HepG2 (cell line): ENCODE measurements around the gene ACACB. TPM values are rescaled to one million over a fixed set of nuclear protein-coding genes. Genes with fewer than 3 reads are reported as not detected.

Experiments
- ATAC-seq: fragments of 200-7000 bp; cut with Tn5 transposase; 3 replicates; pipeline ENCODE4 v1.9.1; 2020; ENCODE audit warnings: mild to moderate bottlenecking, moderate library complexity
- BruUV-seq: library from RNA; stranded (reverse); fragments of 400-500 nt; replicated peaks from 2 replicates; lab custom pipeline; 2021; lab: Mats Ljungman, UMichigan
- CTCF ChIA-PET: fragments of 300-600 bp; formaldehyde crosslinking; extraction: SDS; loops from one replicate; lab custom pipeline; 2021; ENCODE audit warnings: low total read pairs, inconsistent platforms, low intra/inter-chr PET ratio; lab: Yijun Ruan, JAX
- POLR2A ChIA-PET: fragments of 350-600 bp; sonication (Branson Sonifier 250); formaldehyde crosslinking; loops from one replicate; lab custom pipeline; 2020; ENCODE audit warnings: antibody characterized with exemption, inconsistent platforms; lab: Yijun Ruan, JAX
- DNase-seq: peaks from one replicate; pipeline ENCODE4 v3.0.0-alpha.2; 2015; ENCODE audit warnings: low spot score
- FAIRE-seq: peaks from 3 replicates; lab custom pipeline; 2011; peaks lifted over from hg19 to GRCh38; lab: Jason Lieb, UNC
- H2AFZ ChIP-seq: one replicate; pipeline ENCODE4 v1.6.1; 2011; ENCODE audit warnings: low read length, inconsistent platforms
- H3K27ac ChIP-seq: fragments of 300-600 bp; 3 replicates; pipeline ENCODE4 v1.8.0; 2011; ENCODE audit warnings: mixed run types, mild to moderate bottlenecking, mixed read lengths, low read length, inconsistent platforms; ENCODE audit not compliant: insufficient read depth; ENCODE audit errors: extremely low read length
- H3K27me3 ChIP-seq, 2 experiments: fragments of 200-600 bp in 1 of 2; 2 replicates in 1 of 2; 3 replicates in 1 of 2; pipeline versions ENCODE4 v1.6.0 to v1.8.0; 2011; ENCODE audit warnings: low read length in 2 of 2, mild to moderate bottlenecking in 2 of 2, moderate library complexity in 2 of 2, inconsistent platforms in 1 of 2; ENCODE audit not compliant: insufficient read depth in 2 of 2, control insufficient read depth in 1 of 2
- H3K36me3 ChIP-seq, 2 experiments: fragments of 200-600 bp in 1 of 2; replicated peaks in 1 of 2; 2 replicates in 1 of 2; 3 replicates in 1 of 2; pipeline versions ENCODE4 v1.5.1 to v1.8.0; 2011; ENCODE audit warnings: low read length in 2 of 2, inconsistent platforms in 1 of 2; ENCODE audit not compliant: insufficient read depth in 2 of 2, control insufficient read depth in 1 of 2
- H3K4me1 ChIP-seq: 2 replicates; pipeline ENCODE4 v1.5.1; 2012; ENCODE audit warnings: low read length, inconsistent platforms; ENCODE audit not compliant: insufficient read depth
- H3K4me2 ChIP-seq: 2 replicates; pipeline ENCODE4 v1.6.0; 2011; ENCODE audit warnings: low read depth, low read length, inconsistent platforms
- H3K4me3 ChIP-seq, 3 experiments: fragments of 200-600 bp in 1 of 3; sonication (generic), shearing (Covaris generic) in 1 of 3; replicated peaks in 1 of 3; 2 replicates each; pipeline ENCODE4 v1.5.1; 2011 to 2016; ENCODE audit warnings: low read length in 3 of 3, inconsistent platforms in 2 of 3, low read depth in 2 of 3, mild to moderate bottlenecking in 2 of 3, control low read depth in 1 of 3, mixed read lengths in 1 of 3; ENCODE audit not compliant: insufficient read depth in 1 of 3
- H3K79me2 ChIP-seq: one replicate; pipeline ENCODE4 v1.6.1; 2011; ENCODE audit warnings: low read length, inconsistent platforms; ENCODE audit not compliant: insufficient read depth
- H3K9ac ChIP-seq: 2 replicates; pipeline ENCODE4 v1.6.0; 2011; ENCODE audit warnings: mild to moderate bottlenecking, low read depth, low read length, inconsistent platforms; ENCODE audit not compliant: insufficient read depth
- H3K9me3 ChIP-seq: 2 replicates; pipeline ENCODE4 v1.5.1; 2012; ENCODE audit warnings: mild to moderate bottlenecking, low read length
- H4K20me1 ChIP-seq: 2 replicates; pipeline ENCODE4 v1.6.0; 2011; ENCODE audit warnings: inconsistent platforms, mild to moderate bottlenecking, low read length, moderate library complexity; ENCODE audit not compliant: insufficient read depth
- ARNTL ChIP-seq: sonication (generic); formaldehyde crosslinking; IDR thresholded peaks from 2 replicates; pipeline ENCODE4 v1.4.0; 2020; ENCODE audit warnings: mild to moderate bottlenecking, missing genetic modification reagents
- CC2D1A ChIP-seq: sonication (generic); formaldehyde crosslinking; IDR thresholded peaks from 2 replicates; pipeline ENCODE4 v1.8.1; 2023; ENCODE audit warnings: mild to moderate bottlenecking, missing genetic modification reagents
- FOXM1 ChIP-seq: sonication (generic); formaldehyde crosslinking; IDR thresholded peaks from 2 replicates; pipeline ENCODE4 v1.5.0; 2020; ENCODE audit warnings: missing genetic modification reagents
- GATAD1 ChIP-seq: IDR thresholded peaks from 2 replicates; pipeline ENCODE4 v1.6.1; 2016; ENCODE audit warnings: missing genetic modification reagents, missing compliant biosample characterization
- ISX ChIP-seq: sonication (generic); formaldehyde crosslinking; conservative IDR thresholded peaks from 2 replicates; pipeline ENCODE4 v1.5.0; 2020; ENCODE audit warnings: missing genetic modification reagents
- KDM5B ChIP-seq: sonication (generic); formaldehyde crosslinking; IDR thresholded peaks from 2 replicates; pipeline ENCODE4 v1.4.0; 2020; ENCODE audit warnings: missing genetic modification reagents, mild to moderate bottlenecking, borderline replicate concordance
- MAZ ChIP-seq, 2 experiments: sonication (generic) in 1 of 2; formaldehyde crosslinking in 1 of 2; IDR thresholded peaks; 2 replicates each; pipeline versions ENCODE4 v1.5.0 to v1.6.1; 2012 to 2020; ENCODE audit warnings: low read depth in 2 of 2, mild to moderate bottlenecking in 2 of 2, borderline replicate concordance in 1 of 2, improper control_type of control experiment in 1 of 2, low read length in 1 of 2, missing genetic modification reagents in 1 of 2, moderate library complexity in 1 of 2
- POLR2AphosphoS2 ChIP-seq: IDR thresholded peaks from 2 replicates; pipeline ENCODE4 v1.6.1; 2011; ENCODE audit warnings: low read depth, low read length, improper control_type of control experiment
- SUZ12 ChIP-seq: fragments of 150-350 bp; IDR thresholded peaks from 2 replicates; pipeline ENCODE4 v1.6.1; 2014; ENCODE audit warnings: low read depth, low read length
- TEAD3 ChIP-seq: optimal IDR thresholded peaks from 2 replicates; pipeline ENCODE3; 2016; ENCODE audit warnings: borderline replicate concordance
- TOPORS ChIP-seq: sonication (generic); formaldehyde crosslinking; IDR thresholded peaks from 2 replicates; pipeline ENCODE4 v1.8.0; 2023; ENCODE audit warnings: mild to moderate bottlenecking, missing genetic modification reagents
- ZNF224 ChIP-seq: sonication (generic); formaldehyde crosslinking; IDR thresholded peaks from 2 replicates; pipeline ENCODE4 v1.5.0; 2020; ENCODE audit warnings: mild to moderate bottlenecking, missing genetic modification reagents
- ZNF292 ChIP-seq: sonication (generic); formaldehyde crosslinking; IDR thresholded peaks from 2 replicates; pipeline ENCODE4 v1.8.1; 2022; ENCODE audit warnings: mild to moderate bottlenecking, low read depth, missing genetic modification reagents, borderline replicate concordance
- ZNF326 ChIP-seq: sonication (generic); formaldehyde crosslinking; IDR thresholded peaks from 2 replicates; pipeline ENCODE4 v1.4.0; 2020; ENCODE audit warnings: missing genetic modification reagents, borderline replicate concordance
- ZNF333 ChIP-seq: sonication (generic); formaldehyde crosslinking; IDR thresholded peaks from 2 replicates; pipeline ENCODE4 v1.4.0; 2020; ENCODE audit warnings: mild to moderate bottlenecking, missing genetic modification reagents, borderline replicate concordance
- WGBS: methylation state at CpG from one replicate; pipeline ENCODE4 v1.1.6; 2017; ENCODE audit warnings: low lambda C conversion rate; 5-methylcytosine and 5-hydroxymethylcytosine counted together
- in situ Hi-C: cut with HindIII; loops from 2 replicates; pipeline ENCODE4 v1.10.0; 2017; ENCODE audit warnings: low pct_unique_long_range_greater_than_20kb; ENCODE audit not compliant: extremely low pct_ligation_motif_present
- intact Hi-C: fragments of 100-400 bp; cut with micrococcal nuclease; formaldehyde crosslinking; loops from one replicate; pipeline ENCODE4 v1.10.0; 2022; ENCODE audit not compliant: unreplicated experiment
- polyA plus RNA-seq, 8 experiments: library from polyadenylated mRNA; depleted of rRNA in 3 of 8; stranded (reverse) in 7 of 8; unstranded in 1 of 8; fragments of >200 nt; fragmentation: Illumina TruSeq in 4 of 8; extraction: Trizol in 4 of 8; gene quantifications; 2 replicates each; pipeline versions ENCODE4 v1.2.1 to v1.2.3, GENCODE V29; 2011 to 2016; ENCODE audit warnings: low read depth in 4 of 8, missing spikeins in 1 of 8, mixed read lengths in 1 of 8; ENCODE audit not compliant: insufficient read depth in 1 of 8
- total RNA-seq, 5 experiments: library from RNA; depleted of rRNA; stranded (reverse); fragments of >200 nt; fragmentation: Illumina TruSeq; extraction: Trizol; gene quantifications; 2 replicates each; pipeline ENCODE4 v1.2.3, GENCODE V29; 2016; ENCODE audit warnings: low read depth in 1 of 5
- TF ChIP-seq, protein P1 (sequence below): sonication (generic); formaldehyde crosslinking; conservative IDR thresholded peaks from 2 replicates; pipeline ENCODE4 v1.4.0; 2020; ENCODE audit warnings: mild to moderate bottlenecking, missing genetic modification reagents, moderate library complexity
- TF ChIP-seq, protein P2 (sequence below): sonication (generic); formaldehyde crosslinking; conservative IDR thresholded peaks from 2 replicates; pipeline ENCODE4 v1.8.0; 2022; ENCODE audit warnings: low read depth, missing genetic modification reagents
- TF ChIP-seq, protein P3 (sequence below): sonication (generic); formaldehyde crosslinking; IDR thresholded peaks from 2 replicates; pipeline ENCODE4 v1.5.0; 2020; ENCODE audit warnings: missing genetic modification reagents

ACACB gene
- total and polyA plus RNA-seq, 2 of the 13 experiments (the other 11 are each of a cell fraction or from before 2014, with no cell fraction given): 6.2 to 8.6 TPM

DNA sequence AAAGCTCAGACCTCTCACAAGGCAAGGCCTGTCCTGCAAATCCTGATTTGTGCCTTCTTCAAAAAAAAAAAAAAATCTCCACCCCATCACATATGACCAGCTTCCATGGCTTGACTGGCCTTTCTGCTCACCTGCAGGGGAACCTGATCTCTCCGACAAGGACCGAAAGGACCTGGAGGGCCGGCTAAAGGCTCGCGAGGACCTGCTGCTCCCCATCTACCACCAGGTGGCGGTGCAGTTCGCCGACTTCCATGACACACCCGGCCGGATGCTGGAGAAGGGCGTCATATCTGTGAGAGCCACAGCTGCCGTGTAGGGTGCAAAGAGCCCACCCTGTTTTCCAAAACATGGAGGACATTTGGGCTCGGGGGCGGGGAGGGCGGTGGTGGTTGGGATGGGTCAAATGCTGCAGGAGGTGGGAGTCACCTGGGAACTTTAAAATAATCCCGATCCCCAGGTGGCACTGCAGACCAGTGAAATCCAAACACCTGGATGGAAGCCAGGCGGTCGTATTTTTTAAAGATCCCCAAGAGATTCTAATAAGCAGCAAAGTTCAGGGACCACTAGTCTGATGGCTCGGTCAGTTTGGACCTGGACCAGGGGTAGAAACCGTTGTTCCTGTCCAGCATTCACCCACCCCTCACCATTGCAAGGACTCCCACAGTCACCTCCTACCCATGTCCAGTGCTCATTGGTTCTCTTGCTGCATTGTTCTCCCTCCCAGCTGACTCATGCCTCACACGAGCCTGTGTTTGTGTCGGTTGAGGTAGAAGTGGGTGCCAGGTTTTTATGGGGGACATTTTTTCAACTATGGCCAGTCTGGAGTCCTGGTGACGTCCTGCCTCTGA lies 147.9 kb downstream of the ACACB start:
- 46% methylated on average over 17 of the region's 23 CpGs for WGBS
- Histone ChIP-seq H3K27ac (no peak overlapping the region), H3K9ac (no peak overlapping the region), H3K4me1 (no peaks in the 10 kb centered on the region), H3K9me3 (no peaks in the 10 kb centered on the region), H2AFZ (no peak overlapping the region), H3K79me2 (no peaks in the 10 kb centered on the region), H3K4me2 (no peak overlapping the region), H3K27me3 (no peaks in the 10 kb centered on the region), H4K20me1 (no peaks in the 10 kb centered on the region), H3K36me3 (peaks cover 2 to 11% of the 10 kb centered on the region in 2 experiments; a peak in 4 of 5 replicates), H3K4me3 (no peak overlapping the region)
- FAIRE-seq (peak; percentile 60), DNase-seq (peak; percentile 67), ATAC-seq (peak; percentile 95)
- CTCF ChIA-PET: interaction anchor here (0.7 to 2.3 kb wide), 3 partner anchors 120 to 129 kb away, joined by 3 to 87 read pairs (median 12); no protein-coding TSS in a partner anchor
- in situ Hi-C loops (loop anchor here (5.0 kb wide), 1 partner anchor 123 kb away; no protein-coding TSS in a partner anchor), intact Hi-C loops (loop anchor here (1.0 kb wide), 1 partner anchor 121 kb away; no protein-coding TSS in a partner anchor)
- POLR2A ChIA-PET: no interaction called here
- no TSS peak for BruUV-seq
- TF ChIP-seq ZNF333: no peak
- no peak for TF ChIP-seq FOXM1 (CRISPR knock-in tag)
- TF ChIP-seq, protein P1, sequence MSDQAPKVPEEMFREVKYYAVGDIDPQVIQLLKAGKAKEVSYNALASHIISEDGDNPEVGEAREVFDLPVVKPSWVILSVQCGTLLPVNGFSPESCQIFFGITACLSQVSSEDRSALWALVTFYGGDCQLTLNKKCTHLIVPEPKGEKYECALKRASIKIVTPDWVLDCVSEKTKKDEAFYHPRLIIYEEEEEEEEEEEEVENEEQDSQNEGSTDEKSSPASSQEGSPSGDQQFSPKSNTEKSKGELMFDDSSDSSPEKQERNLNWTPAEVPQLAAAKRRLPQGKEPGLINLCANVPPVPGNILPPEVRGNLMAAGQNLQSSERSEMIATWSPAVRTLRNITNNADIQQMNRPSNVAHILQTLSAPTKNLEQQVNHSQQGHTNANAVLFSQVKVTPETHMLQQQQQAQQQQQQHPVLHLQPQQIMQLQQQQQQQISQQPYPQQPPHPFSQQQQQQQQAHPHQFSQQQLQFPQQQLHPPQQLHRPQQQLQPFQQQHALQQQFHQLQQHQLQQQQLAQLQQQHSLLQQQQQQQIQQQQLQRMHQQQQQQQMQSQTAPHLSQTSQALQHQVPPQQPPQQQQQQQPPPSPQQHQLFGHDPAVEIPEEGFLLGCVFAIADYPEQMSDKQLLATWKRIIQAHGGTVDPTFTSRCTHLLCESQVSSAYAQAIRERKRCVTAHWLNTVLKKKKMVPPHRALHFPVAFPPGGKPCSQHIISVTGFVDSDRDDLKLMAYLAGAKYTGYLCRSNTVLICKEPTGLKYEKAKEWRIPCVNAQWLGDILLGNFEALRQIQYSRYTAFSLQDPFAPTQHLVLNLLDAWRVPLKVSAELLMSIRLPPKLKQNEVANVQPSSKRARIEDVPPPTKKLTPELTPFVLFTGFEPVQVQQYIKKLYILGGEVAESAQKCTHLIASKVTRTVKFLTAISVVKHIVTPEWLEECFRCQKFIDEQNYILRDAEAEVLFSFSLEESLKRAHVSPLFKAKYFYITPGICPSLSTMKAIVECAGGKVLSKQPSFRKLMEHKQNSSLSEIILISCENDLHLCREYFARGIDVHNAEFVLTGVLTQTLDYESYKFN: no peak
- TF ChIP-seq TEAD3: peak; percentile 20
- no peak for TF ChIP-seq GATAD1 (CRISPR knock-in tag)
- no peak for TF ChIP-seq ZNF326 (CRISPR knock-in tag)
- no peak for TF ChIP-seq CC2D1A (CRISPR knock-in tag)
- no peak for TF ChIP-seq TOPORS (CRISPR knock-in tag)
- TF ChIP-seq SUZ12: no peak
- no peak for TF ChIP-seq ISX (CRISPR knock-in tag)
- TF ChIP-seq, protein P2, sequence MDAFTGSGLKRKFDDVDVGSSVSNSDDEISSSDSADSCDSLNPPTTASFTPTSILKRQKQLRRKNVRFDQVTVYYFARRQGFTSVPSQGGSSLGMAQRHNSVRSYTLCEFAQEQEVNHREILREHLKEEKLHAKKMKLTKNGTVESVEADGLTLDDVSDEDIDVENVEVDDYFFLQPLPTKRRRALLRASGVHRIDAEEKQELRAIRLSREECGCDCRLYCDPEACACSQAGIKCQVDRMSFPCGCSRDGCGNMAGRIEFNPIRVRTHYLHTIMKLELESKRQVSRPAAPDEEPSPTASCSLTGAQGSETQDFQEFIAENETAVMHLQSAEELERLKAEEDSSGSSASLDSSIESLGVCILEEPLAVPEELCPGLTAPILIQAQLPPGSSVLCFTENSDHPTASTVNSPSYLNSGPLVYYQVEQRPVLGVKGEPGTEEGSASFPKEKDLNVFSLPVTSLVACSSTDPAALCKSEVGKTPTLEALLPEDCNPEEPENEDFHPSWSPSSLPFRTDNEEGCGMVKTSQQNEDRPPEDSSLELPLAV (CRISPR knock-in tag): no peak
- TF ChIP-seq, protein P3, sequence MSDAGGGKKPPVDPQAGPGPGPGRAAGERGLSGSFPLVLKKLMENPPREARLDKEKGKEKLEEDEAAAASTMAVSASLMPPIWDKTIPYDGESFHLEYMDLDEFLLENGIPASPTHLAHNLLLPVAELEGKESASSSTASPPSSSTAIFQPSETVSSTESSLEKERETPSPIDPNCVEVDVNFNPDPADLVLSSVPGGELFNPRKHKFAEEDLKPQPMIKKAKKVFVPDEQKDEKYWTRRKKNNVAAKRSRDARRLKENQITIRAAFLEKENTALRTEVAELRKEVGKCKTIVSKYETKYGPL: no peak
- TF ChIP-seq ZNF224: no peak
- no peak for TF ChIP-seq MAZ (IDR thresholded peaks at IDR 0.05; ENCODE audit: borderline replicate concordance, low read depth, low read length)
- TF ChIP-seq MAZ (CRISPR knock-in tag; IDR thresholded peaks at IDR 0.05; ENCODE audit: low read depth): no peak
- no peak for TF ChIP-seq ARNTL
- TF ChIP-seq POLR2AphosphoS2: no peak
- no peak for TF ChIP-seq KDM5B (CRISPR knock-in tag)
- TF ChIP-seq ZNF292 (CRISPR knock-in tag): no peak
